Peyer's patch (tissue), 4 donors: Measurements from ENCODE around the gene SIRT6. TPM values are rescaled to one million over a fixed set of nuclear protein-coding genes. Genes with fewer than 3 reads are reported as not detected.
"Not testable (repeated sequence)": the region's sequence is repeated elsewhere in the genome, so short reads cannot be mapped to it uniquely, and the experiment has no call there.

Source experiments
- DNase-seq, 3 donors: peaks; one replicate each; pipeline ENCODE4 v3.0.0-alpha.2; 2017 to 2019
- H3K27ac ChIP-seq, 4 donors: fragments of 200-600 bp; sonication (generic); one replicate each; pipeline ENCODE4 v1.5.1; 2016 to 2019
- H3K27me3 ChIP-seq, 2 donors: fragments of 200-600 bp; sonication (generic); one replicate each; pipeline ENCODE4 v1.5.1; 2019
- H3K36me3 ChIP-seq, 3 donors: fragments of 200-600 bp; sonication (generic); one replicate each; pipeline ENCODE4 v1.5.1; 2016 to 2019
- H3K4me1 ChIP-seq, 4 donors: fragments of 200-600 bp; sonication (generic); one replicate each; pipeline ENCODE4 v1.5.1; 2016 to 2019
- H3K4me3 ChIP-seq, 4 donors: fragments of 200-600 bp; sonication (generic); 1 replicate in 3 of 4; 2 replicates in 1 of 4; pipeline ENCODE4 v1.5.1; 2016 to 2019; ENCODE audit warnings: mild to moderate bottlenecking in 1 of 4
- H3K9me3 ChIP-seq, 4 donors: fragments of 200-600 bp; sonication (generic); one replicate each; pipeline ENCODE4 v1.5.1; 2016 to 2019; ENCODE audit warnings: mild to moderate bottlenecking in 1 of 4
- POLR2A ChIP-seq, 2 donors: fragments of 450-650 bp; IDR thresholded peaks; one replicate each; pipeline ENCODE4 v1.5.1; 2017; ENCODE audit warnings: antibody characterized with exemption in 2 of 2, mild to moderate bottlenecking in 2 of 2, moderate library complexity in 2 of 2
- total RNA-seq, 4 donors: library from RNA; depleted of rRNA; stranded (reverse); fragments of >200 nt; gene quantifications; one replicate each; pipeline ENCODE4 v1.1.0, GENCODE V29; 2016
- TF ChIP-seq, protein P1 (sequence below), 6 experiments: fragments of 450-650 bp in 4 of 6; fragments of 200-600 bp in 2 of 6; sonication (generic) in 1 of 6; IDR thresholded peaks; one replicate each; pipeline ENCODE4 v1.5.1; 2017 to 2019; ENCODE audit warnings: antibody characterized with exemption in 6 of 6, mild to moderate bottlenecking in 3 of 6, moderate library complexity in 1 of 6

SIRT6 gene
- total RNA-seq, 4 donors from 2014 or later: 55.3 to 115 (median 84.9) TPM

DNA sequence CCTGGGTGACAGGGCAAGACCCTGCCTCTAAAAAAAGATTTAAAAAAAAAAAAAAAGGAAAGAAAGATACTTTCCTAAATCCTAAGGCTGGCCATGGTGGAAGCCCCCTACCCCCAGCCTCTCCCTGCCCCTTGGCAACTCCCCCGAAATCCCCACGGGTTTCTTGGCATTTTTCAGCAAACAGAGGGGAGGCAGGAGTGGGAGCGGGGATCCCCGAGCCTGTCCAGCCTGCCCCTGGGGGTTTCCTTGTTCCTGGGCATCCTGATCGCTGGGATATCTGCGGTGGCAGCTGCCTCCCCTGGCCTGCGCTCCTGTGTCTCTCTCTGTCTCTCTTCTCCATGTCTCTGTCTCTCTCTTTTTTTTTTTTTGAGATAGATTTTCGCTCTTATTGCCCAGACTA lies 43.5 kb upstream of the SIRT6 start:
- H3K4me3 ChIP-seq: no peak overlapping the region
- H3K27me3 ChIP-seq: no peaks in the 10 kb centered on the region
- no peaks in the 10 kb centered on the region for H3K9me3 ChIP-seq
- TF ChIP-seq POLR2A (IDR thresholded peaks at IDR 0.05): no peak
- TF ChIP-seq, protein P1, sequence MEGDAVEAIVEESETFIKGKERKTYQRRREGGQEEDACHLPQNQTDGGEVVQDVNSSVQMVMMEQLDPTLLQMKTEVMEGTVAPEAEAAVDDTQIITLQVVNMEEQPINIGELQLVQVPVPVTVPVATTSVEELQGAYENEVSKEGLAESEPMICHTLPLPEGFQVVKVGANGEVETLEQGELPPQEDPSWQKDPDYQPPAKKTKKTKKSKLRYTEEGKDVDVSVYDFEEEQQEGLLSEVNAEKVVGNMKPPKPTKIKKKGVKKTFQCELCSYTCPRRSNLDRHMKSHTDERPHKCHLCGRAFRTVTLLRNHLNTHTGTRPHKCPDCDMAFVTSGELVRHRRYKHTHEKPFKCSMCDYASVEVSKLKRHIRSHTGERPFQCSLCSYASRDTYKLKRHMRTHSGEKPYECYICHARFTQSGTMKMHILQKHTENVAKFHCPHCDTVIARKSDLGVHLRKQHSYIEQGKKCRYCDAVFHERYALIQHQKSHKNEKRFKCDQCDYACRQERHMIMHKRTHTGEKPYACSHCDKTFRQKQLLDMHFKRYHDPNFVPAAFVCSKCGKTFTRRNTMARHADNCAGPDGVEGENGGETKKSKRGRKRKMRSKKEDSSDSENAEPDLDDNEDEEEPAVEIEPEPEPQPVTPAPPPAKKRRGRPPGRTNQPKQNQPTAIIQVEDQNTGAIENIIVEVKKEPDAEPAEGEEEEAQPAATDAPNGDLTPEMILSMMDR (IDR thresholded peaks at IDR 0.05): no peak
- peaks cover 0 to 8% (median 0%) of the 10 kb centered on the region in 4 donors for H3K4me1 ChIP-seq
- DNase-seq: no peak
- H3K36me3 ChIP-seq: no peaks in the 10 kb centered on the region
- H3K27ac ChIP-seq: no peak overlapping the region

DNA sequence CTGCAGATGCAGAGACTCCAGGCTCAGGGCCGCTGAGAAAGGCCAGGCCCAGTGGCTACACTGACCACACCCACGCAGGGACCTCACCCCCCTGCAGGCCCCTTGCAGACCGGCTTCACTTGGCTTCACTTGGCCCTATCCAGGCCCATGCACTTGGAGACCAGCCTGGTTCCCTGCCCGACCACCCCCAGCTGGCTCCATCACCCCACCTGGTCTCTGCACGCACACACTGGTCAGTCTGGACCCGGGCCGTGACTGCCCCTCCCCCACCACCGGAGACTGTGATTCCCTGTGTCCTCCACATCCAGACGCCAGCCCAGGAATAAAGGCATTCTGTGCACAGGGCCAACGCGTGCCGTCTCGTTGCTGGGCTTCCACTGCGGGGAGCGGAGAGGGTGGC lies 42.1 kb upstream of the SIRT6 start:
- DNase-seq: no peak
- Histone ChIP-seq H3K36me3 (no peaks in the 10 kb centered on the region), H3K9me3 (no peaks in the 10 kb centered on the region), H3K27me3 (no peaks in the 10 kb centered on the region), H3K4me1 (peaks cover 0 to 7% (median 0%) of the 10 kb centered on the region in 4 donors), H3K4me3 (no peak overlapping the region), H3K27ac (no peak overlapping the region)
- TF ChIP-seq, protein P1 (IDR thresholded peaks at IDR 0.05): no peak
- no peak for TF ChIP-seq POLR2A (IDR thresholded peaks at IDR 0.05)

DNA sequence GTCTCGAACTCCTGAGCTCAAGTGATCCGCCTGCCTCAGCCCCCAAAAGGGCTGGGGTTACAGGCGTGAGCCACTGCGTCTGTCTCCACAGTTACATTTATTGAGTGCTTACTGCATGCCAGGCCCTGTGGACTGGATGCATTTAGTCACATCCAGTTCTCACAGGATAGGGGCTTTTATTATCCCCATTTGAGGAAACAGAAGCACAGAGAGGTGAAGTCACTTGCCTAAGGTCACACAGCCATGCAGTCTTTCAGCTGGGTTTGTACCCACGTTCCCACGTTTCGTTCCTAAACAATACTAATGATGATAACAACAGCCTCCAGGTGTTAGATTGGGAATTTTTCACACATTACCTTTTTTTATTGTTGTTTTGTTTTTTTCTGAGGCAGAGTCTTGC lies 37.8 kb upstream of the SIRT6 start:
- no peaks in the 10 kb centered on the region for H3K36me3 ChIP-seq
- no peak overlapping the region for H3K4me3 ChIP-seq
- no peak overlapping the region for H3K27ac ChIP-seq
- H3K27me3 ChIP-seq: no peaks in the 10 kb centered on the region
- H3K9me3 ChIP-seq: no peaks in the 10 kb centered on the region
- TF ChIP-seq, protein P1 (IDR thresholded peaks at IDR 0.05): no peak
- no peak for TF ChIP-seq POLR2A (IDR thresholded peaks at IDR 0.05)
- no peak for DNase-seq
- no peaks in the 10 kb centered on the region for H3K4me1 ChIP-seq

DNA sequence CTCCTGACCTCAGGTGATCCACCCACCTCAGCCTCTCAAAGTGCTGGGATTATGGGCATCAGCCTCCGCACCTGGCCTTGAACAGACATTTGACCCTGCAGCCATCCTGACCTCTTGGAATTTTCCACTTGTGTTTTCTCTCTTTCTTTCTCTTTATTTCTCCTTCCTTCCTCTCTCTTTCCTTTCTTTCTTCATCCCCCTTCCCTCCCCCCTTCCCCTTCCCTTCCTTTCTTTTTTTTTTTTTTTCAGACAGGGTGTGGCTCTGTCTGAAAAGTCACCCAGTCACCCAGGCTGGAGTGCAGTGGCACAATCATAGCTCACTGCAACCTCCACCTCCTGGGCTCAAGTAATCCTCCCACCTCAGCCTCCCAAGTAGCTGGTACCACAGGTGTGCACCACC lies 36.2 kb upstream of the SIRT6 start:
- H3K9me3 ChIP-seq, H3K27me3 ChIP-seq, H3K36me3 ChIP-seq: not testable (repeated sequence)

DNA sequence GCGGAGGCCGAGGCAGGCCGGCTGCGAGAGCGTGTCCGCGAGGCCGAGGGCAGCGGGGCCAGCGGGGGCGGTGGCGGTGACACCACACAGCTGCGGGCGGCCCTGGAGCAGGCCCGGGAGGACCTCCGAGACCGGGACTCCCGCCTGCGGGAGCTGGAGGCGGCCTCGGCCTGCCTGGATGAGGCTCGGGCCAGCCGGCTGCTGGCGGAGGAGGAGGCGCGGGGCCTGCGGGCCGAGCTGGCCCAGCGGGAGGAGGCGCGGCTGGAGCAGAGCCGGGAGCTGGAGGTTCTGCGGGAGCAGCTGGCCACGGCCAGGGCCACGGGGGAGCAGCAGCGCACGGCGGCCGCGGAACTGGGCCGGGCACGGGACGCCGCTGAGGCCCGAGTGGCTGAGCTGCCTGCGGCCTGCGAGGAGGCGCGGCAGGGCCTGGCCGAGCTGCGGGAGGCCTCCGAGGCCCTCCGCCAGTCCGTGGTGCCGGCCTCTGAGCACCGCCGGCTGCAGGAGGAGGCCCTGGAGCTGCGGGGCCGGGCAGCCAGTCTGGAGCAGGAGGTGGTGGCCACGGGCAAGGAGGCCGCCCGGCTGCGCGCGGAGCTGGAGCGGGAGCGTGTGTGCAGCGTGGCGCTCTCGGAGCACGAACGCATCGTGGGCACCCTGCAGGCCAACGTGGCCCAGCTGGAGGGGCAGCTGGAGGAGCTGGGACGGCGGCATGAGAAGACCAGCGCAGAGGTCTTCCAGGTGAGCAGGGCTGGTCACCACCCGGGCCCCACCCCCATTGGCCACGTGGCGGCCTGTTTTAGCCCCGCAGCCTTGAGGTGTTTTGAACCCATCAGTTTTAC lies 35.3 kb upstream of the SIRT6 start:
- DNase-seq: no peak
- no peak for TF ChIP-seq POLR2A (IDR thresholded peaks at IDR 0.05)
- TF ChIP-seq, protein P1 (IDR thresholded peaks at IDR 0.05): no peak
- no peak overlapping the region for H3K4me3 ChIP-seq
- H3K36me3 ChIP-seq: no peaks in the 10 kb centered on the region
- no peak overlapping the region for H3K27ac ChIP-seq
- no peaks in the 10 kb centered on the region for H3K27me3 ChIP-seq
- H3K9me3 ChIP-seq: no peaks in the 10 kb centered on the region
- no peaks in the 10 kb centered on the region for H3K4me1 ChIP-seq

More for the DNA sequence above, 36.2 kb upstream of the SIRT6 start:
- not testable (repeated sequence) for DNase-seq, H3K27ac ChIP-seq, H3K4me1 ChIP-seq, H3K4me3 ChIP-seq

DNA sequence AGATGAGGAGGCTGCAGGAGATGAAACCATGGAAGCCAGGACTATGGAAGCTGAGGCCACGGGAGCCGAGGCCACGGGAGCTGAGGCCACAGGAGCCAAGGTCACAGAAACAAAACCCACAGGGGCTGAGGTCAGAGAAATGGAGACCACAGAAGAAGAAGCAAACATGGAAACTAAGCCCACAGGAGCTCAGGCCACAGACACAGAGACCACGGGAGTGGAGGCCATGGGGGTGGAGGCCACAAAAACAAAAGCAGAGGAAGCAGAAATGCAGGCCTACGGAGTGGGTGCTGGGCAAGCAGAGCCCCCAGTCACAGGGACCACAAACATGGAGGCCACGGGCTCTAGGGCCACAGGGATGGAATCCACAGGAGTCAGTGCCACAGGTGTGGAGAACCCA lies 34.5 kb upstream of the SIRT6 start:
- DNase-seq: no peak
- Histone ChIP-seq H3K4me3 (no peak overlapping the region), H3K27ac (no peak overlapping the region), H3K27me3 (no peaks in the 10 kb centered on the region), H3K9me3 (no peaks in the 10 kb centered on the region), H3K36me3 (no peaks in the 10 kb centered on the region), H3K4me1 (no peaks in the 10 kb centered on the region)
- TF ChIP-seq POLR2A (IDR thresholded peaks at IDR 0.05): no peak
- TF ChIP-seq, protein P1 (IDR thresholded peaks at IDR 0.05): no peak
